H7 (cell line): ENCODE results near the gene LUZP2. TPM values are rescaled to one million over a fixed set of nuclear protein-coding genes. Genes with fewer than 3 reads are reported as not detected.
A peak's percentile ranks its signal among the peaks of the same experiment; 100 is the strongest.

Source experiments
- DNase-seq: peaks from one replicate; pipeline ENCODE4 v3.0.0; 2012
- H3K27me3 ChIP-seq: 2 replicates; pipeline ENCODE4 v1.6.0; 2011; ENCODE audit warnings: mild to moderate bottlenecking, low read length; ENCODE audit not compliant: control insufficient read depth, insufficient read depth
- H3K36me3 ChIP-seq: replicated peaks from 2 replicates; pipeline ENCODE4 v1.5.1; 2011; ENCODE audit warnings: low read length; ENCODE audit not compliant: control insufficient read depth, insufficient read depth
- H3K4me3 ChIP-seq: 2 replicates; pipeline ENCODE4 v1.5.1; 2011; ENCODE audit warnings: low read depth, mild to moderate bottlenecking, control low read depth, low read length, moderate library complexity; ENCODE audit not compliant: insufficient read depth
- total RNA-seq: library from RNA; depleted of rRNA; stranded (reverse); fragments of >200 nt; shearing (Covaris generic); gene quantifications from 2 replicates; pipeline ENCODE4 v1.2.3, GENCODE V29; 2014

LUZP2 gene
- total RNA-seq, 1 experiment from 2014 or later = 0.07 TPM

DNA sequence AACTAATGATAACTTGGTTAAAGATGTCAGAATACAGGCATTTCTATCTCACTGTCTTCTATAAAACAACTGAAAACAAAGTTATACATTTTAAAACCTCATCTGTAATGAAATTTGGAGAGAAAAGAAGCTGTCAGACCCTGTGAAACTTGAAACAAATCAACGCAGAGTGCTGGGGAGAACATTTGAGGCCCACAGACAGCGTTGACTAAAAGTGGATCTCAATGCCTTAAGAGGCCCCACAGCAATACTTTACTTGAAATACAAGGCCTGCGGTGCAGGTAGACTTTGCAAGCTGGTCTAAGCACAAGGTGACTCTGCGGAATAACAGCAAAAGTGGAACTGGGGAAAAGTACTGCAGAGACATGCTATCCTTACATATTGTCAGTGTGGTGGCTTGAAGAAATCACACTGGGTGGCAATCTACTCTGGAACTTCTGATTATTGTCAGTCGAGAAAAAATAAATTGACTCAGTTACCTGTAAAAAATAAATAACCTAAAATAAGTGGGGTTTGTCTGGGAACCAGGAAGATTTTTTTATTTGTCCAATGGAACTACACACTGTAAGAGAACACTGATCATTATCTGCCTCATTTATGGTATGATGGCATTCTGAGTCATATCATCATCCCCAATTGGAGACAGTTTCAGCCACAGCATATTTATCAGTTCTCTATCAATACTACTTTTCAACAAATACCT, 138.9 kb downstream of the LUZP2 start:
- DNase-seq = no peak
- H3K4me3 ChIP-seq = no peak overlapping the region
- H3K27me3 ChIP-seq = no peaks in the 10 kb centered on the region
- H3K36me3 ChIP-seq = no peaks in the 10 kb centered on the region

DNA sequence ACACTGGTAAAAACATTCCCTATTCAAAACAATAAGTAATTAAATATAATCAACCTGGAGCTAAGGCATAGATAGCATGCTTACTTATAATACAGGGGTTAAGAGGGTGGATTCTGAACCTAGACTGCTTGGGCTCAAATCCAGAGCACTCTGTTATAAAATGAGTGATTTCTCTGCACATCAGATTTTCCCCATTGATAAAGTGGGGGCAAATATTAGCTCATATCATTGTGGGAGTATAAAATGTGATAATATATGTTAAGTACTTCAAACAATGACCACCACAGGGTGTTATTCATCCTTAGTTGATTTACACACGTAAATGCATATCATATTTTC, 139.4 kb downstream of the LUZP2 start:
- Histone ChIP-seq H3K4me3 (no peak overlapping the region), H3K27me3 (no peaks in the 10 kb centered on the region), H3K36me3 (no peaks in the 10 kb centered on the region)
- DNase-seq = no peak

DNA sequence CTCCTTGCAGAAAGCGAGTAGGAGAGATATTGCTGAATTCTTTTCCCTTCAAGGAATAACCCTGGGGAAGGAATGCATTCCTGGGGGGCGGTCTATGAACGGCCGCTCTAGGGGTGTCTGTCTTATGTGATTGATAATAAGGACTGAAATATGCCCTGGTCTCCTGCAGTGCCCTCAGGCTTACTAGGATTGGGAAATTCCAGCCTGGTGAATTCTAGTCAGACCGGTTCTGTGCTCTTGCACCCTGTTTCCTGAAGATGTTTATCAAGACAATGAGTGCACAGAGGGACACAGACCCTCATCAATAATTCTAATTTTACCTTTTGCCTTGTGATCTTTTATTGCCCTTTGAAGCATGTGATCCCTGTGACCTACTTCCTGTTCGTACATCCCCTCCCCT, 140.7 kb downstream of the LUZP2 start:
- Histone ChIP-seq H3K36me3 (no peaks in the 10 kb centered on the region), H3K4me3 (no peak overlapping the region), H3K27me3 (no peaks in the 10 kb centered on the region)
- DNase-seq = no peak

DNA sequence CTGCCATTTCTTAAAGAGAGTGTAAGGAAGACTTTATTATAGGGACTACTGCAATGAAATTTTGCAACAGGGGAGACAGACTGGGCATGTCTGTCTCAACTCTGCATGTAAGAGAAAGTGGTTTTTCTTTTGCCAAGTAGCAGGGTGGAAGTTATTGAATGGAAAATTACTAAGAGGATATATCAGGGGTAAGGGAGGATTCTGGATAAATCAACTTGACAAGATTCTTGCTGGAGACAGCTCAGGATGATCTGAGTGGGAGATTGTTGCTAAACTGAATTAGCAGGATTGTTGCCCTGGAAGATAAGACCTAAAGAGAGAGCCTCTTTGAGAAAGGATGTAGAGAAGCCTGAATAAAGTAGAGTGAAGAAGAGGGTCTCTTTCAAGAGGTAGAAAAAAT, 145.8 kb downstream of the LUZP2 start:
- Histone ChIP-seq H3K27me3 (no peaks in the 10 kb centered on the region), H3K4me3 (no peak overlapping the region), H3K36me3 (no peaks in the 10 kb centered on the region)
- DNase-seq = no peak

DNA sequence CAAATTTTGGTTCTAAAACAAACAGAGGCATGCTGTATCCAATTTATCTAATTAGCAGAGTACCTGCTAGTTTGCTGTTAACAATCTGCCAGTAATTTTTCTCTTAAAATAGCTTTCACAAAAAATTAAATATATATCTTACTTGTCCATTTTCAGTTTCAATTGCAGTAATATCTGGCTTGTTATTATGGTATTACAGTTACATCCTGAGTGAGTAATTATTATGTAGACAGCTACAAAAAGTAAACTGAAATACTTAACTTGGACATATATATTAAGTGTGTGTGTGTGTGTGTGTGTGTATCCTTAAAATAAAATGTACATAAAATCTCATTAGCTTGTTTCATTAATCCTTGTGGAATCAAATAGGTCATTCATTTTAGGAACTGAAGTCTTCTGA, 148.7 kb downstream of the LUZP2 start:
- no peak for DNase-seq
- Histone ChIP-seq H3K4me3 (no peak overlapping the region), H3K27me3 (no peaks in the 10 kb centered on the region), H3K36me3 (no peaks in the 10 kb centered on the region)

- Histone ChIP-seq H3K27me3 (no peaks in the 10 kb centered on the region), H3K4me3 (no peak overlapping the region), H3K36me3 (no peaks in the 10 kb centered on the region)
- DNase-seq = no peak
Measured at GRCh38 chr11:24651873-24652272, 155.0 kb downstream of the LUZP2 start.

GRCh38 chr11:24653901-24654300, 157.0 kb downstream of the LUZP2 start:
- H3K36me3 ChIP-seq = no peaks in the 10 kb centered on the region
- DNase-seq = no peak
- H3K27me3 ChIP-seq = no peaks in the 10 kb centered on the region
- no peak overlapping the region for H3K4me3 ChIP-seq

GRCh38 chr11:24661331-24661730, 164.5 kb downstream of the LUZP2 start:
- H3K27me3 ChIP-seq = no peaks in the 10 kb centered on the region
- H3K4me3 ChIP-seq = no peak overlapping the region
- DNase-seq = no peak
- H3K36me3 ChIP-seq = no peaks in the 10 kb centered on the region

DNA sequence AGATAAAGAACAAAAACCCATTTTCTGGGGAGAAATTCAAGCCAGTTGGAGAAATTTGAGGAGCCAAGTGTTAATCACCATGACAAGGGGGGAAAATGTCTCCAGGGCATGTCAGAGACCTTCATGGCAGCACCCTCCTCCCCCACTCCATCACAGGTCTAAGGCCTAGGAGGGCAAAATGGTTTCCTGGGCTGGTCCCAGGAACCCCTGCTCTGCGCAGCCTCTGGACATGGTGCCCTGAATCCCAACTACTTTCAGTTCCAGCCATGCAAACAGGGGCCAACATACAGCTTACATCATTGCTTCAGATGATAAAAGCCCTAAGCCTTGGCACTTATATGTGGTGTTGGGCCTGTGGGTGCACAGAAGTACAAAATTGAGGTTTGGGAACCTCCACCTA, 167.5 kb downstream of the LUZP2 start:
- H3K27me3 ChIP-seq = no peaks in the 10 kb centered on the region
- no peaks in the 10 kb centered on the region for H3K36me3 ChIP-seq
- no peak for DNase-seq
- no peak overlapping the region for H3K4me3 ChIP-seq

- no peak for DNase-seq
- H3K27me3 ChIP-seq = no peaks in the 10 kb centered on the region
- no peak overlapping the region for H3K4me3 ChIP-seq
- no peaks in the 10 kb centered on the region for H3K36me3 ChIP-seq
Measured at GRCh38 chr11:24667353-24667968, 170.6 kb downstream of the LUZP2 start.

DNA sequence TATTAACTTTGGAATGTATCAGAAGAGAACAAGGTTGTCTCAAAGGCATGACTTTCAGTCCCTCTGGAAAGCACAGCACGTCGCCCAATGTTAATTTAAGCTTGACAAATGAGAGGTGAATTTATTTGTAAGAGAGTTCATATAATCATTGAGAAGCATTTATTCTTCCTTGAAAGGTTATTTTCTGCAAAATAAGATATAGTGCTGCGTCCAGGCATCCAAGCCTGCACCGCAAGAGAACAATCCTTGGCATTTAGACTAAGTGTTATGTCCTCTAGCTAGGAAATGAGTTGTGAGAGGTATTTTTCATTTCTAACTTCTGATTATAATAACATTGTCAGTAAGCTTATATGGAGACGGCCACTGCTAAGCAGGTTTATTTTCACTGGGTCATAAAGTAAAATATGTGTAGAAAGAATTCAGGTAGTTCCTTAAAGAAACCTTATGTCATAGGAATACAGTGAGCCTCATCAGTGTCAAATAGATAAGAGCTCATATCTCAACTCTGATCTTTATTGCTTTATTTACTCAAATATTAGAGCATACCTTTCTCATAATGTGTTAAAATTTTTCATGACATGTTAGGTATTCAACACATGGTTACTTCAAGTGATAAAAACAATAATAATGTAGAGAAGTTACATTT, 182.0 kb downstream of the LUZP2 start:
- Histone ChIP-seq H3K27me3 (no peaks in the 10 kb centered on the region), H3K4me3 (no peak overlapping the region), H3K36me3 (no peaks in the 10 kb centered on the region)
- no peak for DNase-seq

DNA sequence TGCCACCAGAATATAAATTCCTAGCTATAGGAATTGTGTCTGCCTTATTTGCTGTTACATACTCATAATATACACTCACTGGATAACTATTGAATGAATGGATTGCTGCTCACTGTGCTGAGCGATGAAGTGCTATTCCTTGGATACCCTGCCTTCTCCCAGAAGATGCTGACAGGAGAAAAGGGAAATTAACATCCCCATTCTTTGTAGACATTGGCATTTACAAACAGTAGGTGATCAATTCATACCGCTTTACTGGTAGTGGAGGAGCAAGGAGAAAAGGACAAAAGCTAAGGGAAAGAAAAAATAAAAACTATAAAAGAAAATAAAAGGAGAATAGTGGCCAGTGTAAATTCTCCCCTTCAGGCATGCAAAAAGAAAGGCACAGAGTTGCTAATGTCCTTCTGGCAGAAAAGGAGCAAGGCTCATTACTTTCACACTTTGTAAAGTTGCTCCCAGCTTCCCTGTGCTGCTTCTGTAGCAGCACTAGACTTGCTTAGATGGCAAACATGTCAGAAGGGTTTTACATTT, 183.0 kb downstream of the LUZP2 start:
- Histone ChIP-seq H3K27me3 (no peaks in the 10 kb centered on the region), H3K4me3 (no peak overlapping the region), H3K36me3 (no peaks in the 10 kb centered on the region)
- DNase-seq = peak; percentile 57

- Histone ChIP-seq H3K27me3 (no peaks in the 10 kb centered on the region), H3K36me3 (no peaks in the 10 kb centered on the region), H3K4me3 (no peak overlapping the region)
- DNase-seq = no peak
Measured at GRCh38 chr11:24683583-24683982, 186.7 kb downstream of the LUZP2 start.

GRCh38 chr11:24685821-24686220, 189.0 kb downstream of the LUZP2 start:
- Histone ChIP-seq H3K36me3 (no peaks in the 10 kb centered on the region), H3K4me3 (no peak overlapping the region), H3K27me3 (no peaks in the 10 kb centered on the region)
- DNase-seq = no peak

DNA sequence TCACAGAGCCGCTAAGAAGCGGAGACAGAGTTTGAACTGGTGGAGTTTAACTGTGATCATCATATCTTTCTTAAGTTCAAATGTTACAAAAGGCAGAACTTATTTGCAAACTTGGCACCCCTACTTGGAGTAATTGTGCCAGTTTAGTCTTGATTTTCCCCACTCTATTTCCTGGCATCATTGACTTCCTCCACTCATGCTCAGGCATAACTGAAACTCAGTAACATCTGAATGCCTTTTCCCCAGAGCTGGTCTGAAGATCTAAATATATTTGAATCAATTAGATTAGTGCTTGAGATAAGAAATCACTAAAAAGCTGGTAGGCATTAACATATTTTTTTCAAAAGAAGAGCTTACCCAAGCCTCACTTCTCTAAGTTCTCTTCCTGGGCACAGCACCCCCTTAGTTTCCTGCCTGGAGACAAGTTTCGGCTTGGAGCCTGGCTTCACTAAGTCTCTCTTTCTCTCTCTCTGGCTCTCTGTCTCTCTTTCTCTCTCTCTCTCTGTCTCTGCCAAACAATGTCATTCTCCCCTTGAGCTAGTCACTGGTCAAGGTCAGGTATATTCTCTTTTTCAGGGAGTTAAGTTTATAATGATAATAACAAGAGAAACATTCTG, 190.8 kb downstream of the LUZP2 start:
- no peak for DNase-seq
- H3K4me3 ChIP-seq = no peak overlapping the region
- no peaks in the 10 kb centered on the region for H3K36me3 ChIP-seq
- H3K27me3 ChIP-seq = no peaks in the 10 kb centered on the region
